GM18508 (cell line): Measurements from ENCODE around the gene TTC4.

Experiments
- ATAC-seq: cut with Tn5 transposase; IDR thresholded peaks from one replicate; pipeline ENCODE4 v1.9.1; 2021; ENCODE audit warnings: moderate number of reproducible peaks; ENCODE audit not compliant: insufficient read depth, unreplicated experiment

TTC4 gene

GRCh38 chr1:54715493-54716298 lies at the start of gene TTC4:
Gene TTC4, plus strand, starts transcription at chr1:54715861. Its CDS starts 48 bp downstream, at chr1:54715909.
- no peak for ATAC-seq

GRCh38 chr1:54666333-54666732 lies 49.3 kb upstream of the TTC4 start:
- no peak for ATAC-seq

- no peak for ATAC-seq
These were observed 47.9 kb upstream of the TTC4 start for GRCh38 chr1:54667797-54668196.

GRCh38 chr1:54668567-54668966 lies 47.1 kb upstream of the TTC4 start:
- ATAC-seq, result no peak

- no peak for ATAC-seq
These were observed 43.6 kb upstream of the TTC4 start for GRCh38 chr1:54671985-54672608.

GRCh38 chr1:54678776-54679643 lies 36.7 kb upstream of the TTC4 start:
- no peak for ATAC-seq

GRCh38 chr1:54679706-54680105 lies 36.0 kb upstream of the TTC4 start:
- ATAC-seq, result no peak

- ATAC-seq, result no peak
These were observed 35.3 kb upstream of the TTC4 start for GRCh38 chr1:54680387-54680786.

- ATAC-seq, result no peak
These were observed 34.3 kb upstream of the TTC4 start for GRCh38 chr1:54681358-54681757.

- ATAC-seq, result no peak
These were observed 32.2 kb upstream of the TTC4 start for GRCh38 chr1:54683453-54683852.

GRCh38 chr1:54685335-54685905 lies 30.2 kb upstream of the TTC4 start:
- no peak for ATAC-seq

- ATAC-seq, result no peak
These were observed 29.5 kb upstream of the TTC4 start for GRCh38 chr1:54686155-54686554.

GRCh38 chr1:54694771-54695170 lies 20.9 kb upstream of the TTC4 start:
- no peak for ATAC-seq

GRCh38 chr1:54695221-54695620 lies 20.4 kb upstream of the TTC4 start:
- no peak for ATAC-seq

GRCh38 chr1:54695764-54696163 lies 19.9 kb upstream of the TTC4 start:
- ATAC-seq, result no peak

- no peak for ATAC-seq
These were observed 19.4 kb upstream of the TTC4 start for GRCh38 chr1:54696262-54696661.

- ATAC-seq, result no peak
These were observed 17.8 kb upstream of the TTC4 start for GRCh38 chr1:54697896-54698295.

GRCh38 chr1:54698346-54698745 lies 17.3 kb upstream of the TTC4 start:
- ATAC-seq, result no peak

GRCh38 chr1:54699936-54700525 lies 15.6 kb upstream of the TTC4 start:
- ATAC-seq, result no peak

GRCh38 chr1:54701066-54701465 lies 14.6 kb upstream of the TTC4 start:
- ATAC-seq, result no peak
